Measurements from ENCODE around the gene BMP2. TPM values are rescaled to one million over a fixed set of nuclear protein-coding genes. Genes with fewer than 3 reads are reported as not detected.

BMP2 gene
- 10 to 100 TPM; 19.1 to 27.1 (median 20.2) TPM for total RNA-seq

GRCh38 chr20:6767536-6768227 is at the start of gene BMP2:
BMP2 (plus strand) TSS chr20:6767686; CDS start chr20:6770127, 2,441 bp downstream.
- Histone ChIP-seq H3K27ac (peak within 1 kb of the TSS; percentile 80 to 93 (median 89)), H3K36me3 (no peaks in the 10 kb centered on the region), H3K4me3 (replicated peaks in 1 of 3) (peak within 1 kb of the TSS; percentile 33 to 87 (median 86)), H3K4me1 (peaks cover 13 to 18% of the 10 kb centered on the region in 2 donors), H3K9me3 (no peaks in the 10 kb centered on the region), H3K27me3 (no peaks in the 10 kb centered on the region)
- DNase-seq: peak; percentile 71 to 75
- 0 to 1% methylated on average over 13 to 26 of the region's 112 CpGs for WGBS, 2 donors
- TF ChIP-seq CTCF (IDR thresholded peaks at IDR 0.05): peak in 1 of 6 experiments; percentile 7
- TF ChIP-seq POLR2A (IDR thresholded peaks at IDR 0.05): peak; percentile 80 to 95
- intact Hi-C loops (cut with DNase I): loop anchor here (5.0 kb wide), 2 partner anchors 50 to 130 kb away; no protein-coding TSS in a partner anchor

GRCh38 chr20:6718662-6719368 is 48.7 kb upstream of the BMP2 start:
- DNase-seq: peak; percentile 76 to 84
- Histone ChIP-seq H3K9me3 (no peaks in the 10 kb centered on the region), H3K4me1 (peaks cover 0 to 8% of the 10 kb centered on the region in 2 donors), H3K36me3 (no peaks in the 10 kb centered on the region), H3K4me3 (replicated peaks in 1 of 3) (no peak overlapping the region), H3K27ac (no peak overlapping the region), H3K27me3 (no peaks in the 10 kb centered on the region)
- WGBS, 2 donors: 35 to 50% methylated on average over 7 of the region's 7 CpGs
- intact Hi-C loops (cut with DNase I): loop anchor here (5.0 kb wide), 1 partner anchor 48 kb away; the partner anchor contains the start of gene BMP2
- no peak for TF ChIP-seq CTCF (IDR thresholded peaks at IDR 0.05)
- no peak for TF ChIP-seq POLR2A (IDR thresholded peaks at IDR 0.05)

GRCh38 chr20:6719369-6719721 is 48.1 kb upstream of the BMP2 start:
- DNase-seq: no peak
- Histone ChIP-seq H3K4me1 (peaks cover 0 to 8% of the 10 kb centered on the region in 2 donors), H3K36me3 (no peaks in the 10 kb centered on the region), H3K27me3 (no peaks in the 10 kb centered on the region), H3K4me3 (replicated peaks in 1 of 3) (no peak overlapping the region), H3K9me3 (no peaks in the 10 kb centered on the region), H3K27ac (no peak overlapping the region)
- 59 to 85% methylated on average over 4 of the region's 4 CpGs for WGBS, 2 donors
- TF ChIP-seq POLR2A (IDR thresholded peaks at IDR 0.05): no peak
- no peak for TF ChIP-seq CTCF (IDR thresholded peaks at IDR 0.05)
- intact Hi-C loops (cut with DNase I): loop anchor here (5.0 kb wide), 1 partner anchor 48 kb away; the partner anchor contains the start of gene BMP2

- H3K27me3 ChIP-seq: no peaks in the 10 kb centered on the region
- no peaks in the 10 kb centered on the region for H3K9me3 ChIP-seq
- no peak for TF ChIP-seq CTCF (IDR thresholded peaks at IDR 0.05)
- no peak for TF ChIP-seq POLR2A (IDR thresholded peaks at IDR 0.05)
- H3K4me1 ChIP-seq: no peaks in the 10 kb centered on the region
- no peak overlapping the region for H3K4me3 ChIP-seq (replicated peaks in 1 of 3)
- intact Hi-C loops (cut with DNase I): no loop called here
- no peak overlapping the region for H3K27ac ChIP-seq
- no peaks in the 10 kb centered on the region for H3K36me3 ChIP-seq
- WGBS, 2 donors: 69 to 77% methylated on average over 1 of the region's 1 CpG
- DNase-seq: no peak
These were observed 40.7 kb upstream of the BMP2 start for GRCh38 chr20:6726761-6727160.

Data from thyroid gland (tissue), 4 donors.